MG63 (cell line): Measurements from ENCODE around the gene GAPVD1. TPM values are rescaled to one million over a fixed set of nuclear protein-coding genes. Genes with fewer than 3 reads are reported as not detected.
A peak's percentile ranks its signal among the peaks of the same experiment; 100 is the strongest.

ENCODE experiments used
- DNase-seq: peaks from one replicate; pipeline ENCODE4 v3.0.0-alpha.2; 2020
- H3K27me3 ChIP-seq: fragments of 250-450 bp; sonication (Bioruptor Pico); 2 replicates; pipeline ENCODE4 v1.5.1; 2020; ENCODE audit warnings: mild to moderate bottlenecking, moderate library complexity
- H3K36me3 ChIP-seq: fragments of 250-450 bp; sonication (Bioruptor Pico); 2 replicates; pipeline ENCODE4 v1.5.1; 2020; ENCODE audit warnings: mild to moderate bottlenecking, moderate library complexity
- H3K4me3 ChIP-seq: fragments of 250-450 bp; sonication (Bioruptor Pico); 2 replicates; pipeline ENCODE4 v1.5.1; 2020; ENCODE audit warnings: mild to moderate bottlenecking, moderate library complexity
- H3K9me3 ChIP-seq: fragments of 250-450 bp; sonication (Bioruptor Pico); 2 replicates; pipeline ENCODE4 v1.5.1; 2020; ENCODE audit warnings: mild to moderate bottlenecking, moderate library complexity
- total RNA-seq: library from RNA; depleted of rRNA; stranded (reverse); fragments of >200 nt; shearing (Covaris generic); gene quantifications from 2 replicates; pipeline ENCODE4 v1.2.3, GENCODE V29; 2014; ENCODE audit warnings: low replicate concordance

Gene GAPVD1
- total RNA-seq, 1 experiment from 2014 or later, result 31.4 TPM

DNA sequence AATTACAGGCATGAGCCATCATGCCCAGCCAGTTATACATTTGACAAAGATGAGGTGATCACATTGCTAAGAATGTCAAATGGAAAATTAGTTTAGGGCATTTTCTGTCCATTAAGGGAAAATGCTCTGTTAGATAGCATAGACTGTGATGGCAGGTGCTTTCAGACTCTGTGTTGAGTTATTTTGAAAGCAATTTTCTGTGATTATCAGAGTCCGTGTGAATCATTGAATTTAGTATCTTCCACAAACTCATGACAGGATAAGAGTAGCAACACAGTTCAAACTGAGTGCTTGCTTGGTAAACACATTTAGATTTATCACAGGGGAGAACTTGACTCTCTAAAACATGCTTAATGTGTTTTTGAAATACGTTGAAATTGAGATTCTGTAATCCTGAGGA is 69.0 kb downstream of the GAPVD1 start:
- 0 out of 2 replicates have a peak, but pooled peaks cover 2% of the 10 kb centered on the region for H3K9me3 ChIP-seq
- DNase-seq, result no peak
- peaks cover 52% of the 10 kb centered on the region for H3K36me3 ChIP-seq
- no peak overlapping the region for H3K4me3 ChIP-seq
- H3K27me3 ChIP-seq, result no peaks in the 10 kb centered on the region

DNA sequence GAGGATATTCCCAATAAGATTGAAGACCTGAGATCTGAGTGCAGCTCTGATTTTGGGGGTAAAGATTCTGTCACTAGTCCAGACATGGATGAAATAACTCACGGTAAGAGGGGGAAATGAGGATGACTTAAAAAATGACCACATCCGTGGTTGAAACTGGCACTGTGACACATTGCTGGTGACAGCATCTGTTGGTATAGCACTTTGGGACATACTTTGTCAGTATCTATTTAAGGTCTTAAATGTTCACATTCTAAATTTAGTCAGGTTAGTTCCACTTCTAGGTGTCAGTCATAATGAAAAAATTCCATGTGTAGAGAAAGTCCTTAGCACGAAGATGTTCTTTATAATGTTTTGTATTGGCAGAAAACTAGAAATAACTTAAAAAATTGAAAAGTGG is 70.9 kb downstream of the GAPVD1 start:
- no peak for DNase-seq
- H3K36me3 ChIP-seq, result peaks cover 55% of the 10 kb centered on the region
- no peak overlapping the region for H3K4me3 ChIP-seq
- H3K27me3 ChIP-seq, result no peaks in the 10 kb centered on the region
- 0 out of 2 replicates have a peak, but pooled peaks cover 2% of the 10 kb centered on the region for H3K9me3 ChIP-seq

DNA sequence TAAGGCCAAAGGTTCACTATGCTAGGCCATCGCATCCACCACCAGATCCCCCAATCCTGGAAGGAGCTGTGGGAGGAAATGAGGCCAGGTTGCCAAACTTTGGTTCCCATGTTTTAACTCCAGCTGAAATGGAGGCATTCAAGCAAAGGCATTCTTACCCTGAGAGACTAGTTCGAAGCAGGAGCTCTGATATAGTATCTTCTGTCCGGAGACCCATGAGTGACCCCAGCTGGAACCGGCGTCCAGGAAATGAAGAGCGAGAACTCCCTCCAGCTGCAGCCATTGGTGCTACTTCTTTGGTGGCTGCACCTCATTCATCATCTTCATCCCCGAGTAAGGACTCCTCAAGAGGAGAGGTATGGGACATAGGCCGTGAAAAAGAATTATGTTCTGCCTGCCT is 75.6 kb downstream of the GAPVD1 start:
- no peak for DNase-seq
- H3K36me3 ChIP-seq, result peaks cover 55% of the 10 kb centered on the region
- H3K27me3 ChIP-seq, result no peaks in the 10 kb centered on the region
- H3K4me3 ChIP-seq, result no peak overlapping the region
- H3K9me3 ChIP-seq, result peaks cover under 1% of the 10 kb centered on the region; the same call in 1 of the 2 replicates

DNA sequence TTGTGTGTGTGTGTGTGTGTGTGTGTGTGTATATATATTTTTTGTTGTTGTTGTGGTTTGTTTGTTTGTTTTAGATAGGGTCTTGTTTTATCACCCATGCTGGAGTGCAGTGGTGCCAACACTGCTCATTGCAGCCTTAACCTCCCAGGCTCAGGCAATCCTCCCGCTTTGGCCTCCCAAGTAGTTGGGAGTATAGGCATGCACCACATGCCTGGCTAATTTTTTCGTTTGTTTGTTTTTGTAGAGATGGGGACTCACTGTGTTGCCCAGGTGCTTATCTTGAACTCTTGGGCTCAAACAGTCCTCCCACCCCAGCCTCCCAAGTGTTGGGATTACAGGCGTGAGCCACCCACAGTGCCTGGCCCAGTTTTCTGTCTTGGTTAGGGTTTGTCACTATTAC is 77.3 kb downstream of the GAPVD1 start:
- peaks cover 48% of the 10 kb centered on the region for H3K36me3 ChIP-seq

DNA sequence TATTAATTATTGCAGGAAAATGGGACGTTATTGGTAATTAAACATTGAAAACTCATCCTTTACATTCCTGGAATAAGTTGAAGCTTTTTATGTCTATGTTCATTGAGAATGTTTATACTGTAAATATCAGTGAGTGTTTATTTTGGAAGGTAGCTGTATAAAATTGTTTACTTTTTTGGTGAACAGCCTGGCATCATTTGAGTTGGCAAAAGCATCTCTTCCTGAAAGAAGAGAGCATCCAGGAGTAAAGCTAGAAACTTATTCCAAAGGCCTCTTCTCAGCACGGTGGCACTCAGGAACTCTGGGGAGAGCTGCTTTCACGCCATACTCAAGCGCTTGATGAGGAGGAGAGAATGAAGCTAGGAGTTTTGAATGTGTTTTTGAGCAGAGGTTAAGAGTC is 79.9 kb downstream of the GAPVD1 start:
- no peaks in the 10 kb centered on the region; the same call in 1 of the 2 replicates for H3K9me3 ChIP-seq
- H3K36me3 ChIP-seq, result peaks cover 54% of the 10 kb centered on the region
- H3K27me3 ChIP-seq, result no peaks in the 10 kb centered on the region
- no peak for DNase-seq
- H3K4me3 ChIP-seq, result no peak overlapping the region

More for the DNA sequence above, 77.3 kb downstream of the GAPVD1 start:
- Histone ChIP-seq H3K9me3 (no peaks in the 10 kb centered on the region; the same call in 1 of the 2 replicates), H3K4me3 (no peak overlapping the region), H3K27me3 (no peaks in the 10 kb centered on the region)
- no peak for DNase-seq

DNA sequence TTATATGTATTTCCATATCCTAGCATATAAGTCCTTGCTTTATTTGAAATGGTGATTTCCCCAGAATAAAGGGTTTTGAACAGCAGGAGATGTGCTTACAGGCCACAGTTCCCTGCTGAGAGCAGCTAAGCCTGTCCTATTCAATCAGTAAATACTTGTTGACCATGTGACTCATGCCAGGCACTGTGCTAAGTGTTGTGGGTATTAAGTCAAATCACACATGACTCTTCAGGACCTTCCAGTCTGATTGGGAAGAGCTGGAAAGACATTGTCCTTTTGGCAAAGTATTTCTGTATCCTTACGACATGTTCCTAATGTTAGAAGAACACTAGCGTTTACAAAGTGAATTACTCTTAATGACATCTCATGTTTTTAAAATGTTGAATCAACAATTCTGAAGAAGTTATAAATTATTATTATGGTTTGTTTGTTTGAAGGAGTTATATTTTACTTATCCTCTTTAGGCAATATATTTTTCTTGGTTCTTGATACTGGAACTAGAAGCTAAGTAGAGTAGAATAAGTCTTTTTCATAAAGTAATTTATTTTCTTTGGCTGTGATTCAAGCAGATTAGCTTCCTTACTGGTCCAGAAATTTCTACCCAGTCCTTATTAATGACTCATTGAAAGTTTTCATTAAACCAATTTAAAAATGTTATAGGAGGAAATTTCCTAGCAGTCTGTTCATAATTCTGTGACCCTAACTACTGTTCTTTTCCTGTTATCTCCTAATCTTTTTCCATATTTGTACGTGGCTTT is 82.1 kb downstream of the GAPVD1 start:
- Histone ChIP-seq H3K27me3 (no peaks in the 10 kb centered on the region), H3K36me3 (peaks cover 57% of the 10 kb centered on the region), H3K4me3 (no peak overlapping the region), H3K9me3 (no peaks in the 10 kb centered on the region)
- peak; percentile 72 for DNase-seq

DNA sequence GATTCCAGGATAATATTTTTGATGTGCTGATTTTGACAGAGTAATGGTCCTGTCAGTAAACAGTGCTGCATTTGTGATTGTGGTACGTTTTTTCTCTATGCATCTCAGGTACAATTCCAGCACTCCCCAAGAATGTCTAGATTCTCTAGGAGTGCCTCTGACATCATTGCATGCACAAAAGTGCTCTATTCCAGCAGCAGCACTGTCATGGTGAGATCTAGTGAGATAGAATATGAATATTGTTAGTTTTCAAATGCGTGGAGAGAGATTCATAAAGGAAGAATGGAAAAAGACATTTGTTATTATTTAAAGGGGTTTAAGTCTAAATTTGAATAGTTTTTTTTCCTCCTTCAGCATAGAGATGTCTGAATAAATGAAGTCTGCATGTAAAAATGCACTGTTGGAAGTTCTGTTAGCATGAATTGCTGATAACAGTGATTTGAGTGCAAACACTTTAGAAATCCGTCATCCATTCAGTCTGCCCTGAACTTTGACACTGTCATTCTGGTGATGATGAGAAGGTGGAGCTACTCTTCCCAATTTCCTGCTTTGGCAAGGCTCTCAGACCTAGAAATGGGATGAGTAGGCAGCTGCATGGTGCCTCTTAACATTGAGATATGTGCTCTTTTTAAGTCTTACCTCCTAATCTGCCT is 84.6 kb downstream of the GAPVD1 start:
- Histone ChIP-seq H3K27me3 (no peaks in the 10 kb centered on the region), H3K36me3 (peaks cover 70% of the 10 kb centered on the region), H3K4me3 (no peak overlapping the region), H3K9me3 (peaks cover 2% of the 10 kb centered on the region; the same call in 1 of the 2 replicates)
- DNase-seq, result no peak

DNA sequence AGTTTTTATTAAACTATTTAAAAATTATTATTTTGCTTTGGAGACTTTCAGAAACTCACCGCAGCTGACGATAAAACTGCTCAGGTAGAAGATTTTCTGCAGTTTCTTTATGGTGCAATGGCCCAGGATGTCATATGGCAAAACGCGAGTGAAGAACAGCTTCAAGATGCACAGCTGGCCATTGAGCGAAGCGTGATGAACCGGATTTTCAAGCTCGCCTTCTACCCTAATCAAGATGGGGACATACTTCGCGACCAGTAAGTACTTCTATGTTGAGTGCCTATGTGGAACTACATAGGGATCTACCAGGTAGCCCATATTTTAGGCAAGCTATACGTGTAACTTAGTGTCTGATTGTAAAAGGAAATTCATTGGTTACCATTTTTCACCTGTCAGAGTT is 94.0 kb downstream of the GAPVD1 start:
- no peaks in the 10 kb centered on the region; the same call in 1 of the 2 replicates for H3K9me3 ChIP-seq
- H3K27me3 ChIP-seq, result no peaks in the 10 kb centered on the region
- DNase-seq, result no peak
- no peak overlapping the region for H3K4me3 ChIP-seq
- peaks cover 64% of the 10 kb centered on the region for H3K36me3 ChIP-seq

DNA sequence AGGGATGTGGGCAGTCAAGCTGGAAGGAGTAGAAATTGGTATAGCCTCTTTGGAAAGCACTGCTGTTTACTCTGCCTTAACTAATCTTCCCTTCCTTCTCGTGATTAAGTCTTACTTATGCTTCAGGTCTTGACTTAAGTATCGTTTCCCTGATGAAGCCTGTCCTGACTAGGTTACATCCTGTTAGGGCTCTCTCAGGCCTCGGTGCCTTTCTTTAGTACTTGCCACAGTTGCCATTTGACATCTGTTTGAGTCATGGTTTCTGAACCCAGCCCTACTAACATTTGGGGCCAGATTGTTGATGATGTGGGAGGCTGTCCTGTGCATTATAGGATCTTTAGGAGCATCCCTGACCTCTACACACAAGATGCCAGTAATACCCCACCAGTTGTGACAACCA is 94.4 kb downstream of the GAPVD1 start:
- Histone ChIP-seq H3K36me3 (peaks cover 63% of the 10 kb centered on the region), H3K4me3 (no peak overlapping the region), H3K9me3 (no peaks in the 10 kb centered on the region), H3K27me3 (no peaks in the 10 kb centered on the region)
- DNase-seq, result no peak

DNA sequence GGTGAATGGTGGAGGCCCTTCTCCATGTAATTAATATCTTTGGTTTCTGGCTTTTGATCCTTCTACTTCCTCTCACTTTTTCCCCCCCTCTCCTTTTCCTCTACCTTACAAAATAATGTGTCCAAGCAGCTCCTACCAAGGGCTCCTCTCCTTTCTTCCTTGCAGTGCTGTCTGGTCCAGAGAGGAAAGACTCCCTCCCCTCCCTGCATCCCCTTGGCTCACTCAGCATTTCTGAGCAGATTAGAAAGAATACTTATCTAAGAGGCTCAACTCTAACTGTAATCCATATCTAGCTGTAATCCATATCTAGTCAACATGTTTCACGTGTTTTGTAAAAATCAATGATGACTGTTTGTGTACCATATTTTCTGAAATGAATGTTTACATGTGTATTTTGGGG is 97.4 kb downstream of the GAPVD1 start:
- Histone ChIP-seq H3K9me3 (no peaks in the 10 kb centered on the region), H3K36me3 (peaks cover 65% of the 10 kb centered on the region), H3K27me3 (no peaks in the 10 kb centered on the region), H3K4me3 (no peak overlapping the region)
- DNase-seq, result no peak

DNA sequence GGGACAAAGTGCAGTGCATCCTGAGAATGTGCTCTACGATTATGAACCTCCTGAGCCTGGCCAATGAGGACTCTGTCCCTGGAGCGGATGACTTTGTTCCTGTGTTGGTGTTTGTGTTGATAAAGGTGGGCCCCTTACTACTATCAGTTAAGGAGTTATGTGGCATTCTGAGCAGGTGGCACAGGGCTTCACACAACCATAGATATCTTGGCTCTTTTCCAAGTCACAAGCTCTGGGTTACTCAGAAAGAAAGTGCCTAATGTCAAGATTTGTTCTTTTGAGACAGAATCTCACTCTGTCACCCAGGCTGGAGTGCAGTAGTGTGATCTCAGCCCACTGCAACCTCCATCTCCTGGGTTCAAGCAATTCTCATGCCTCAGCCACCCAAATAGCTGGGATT is 99.0 kb downstream of the GAPVD1 start:
- Histone ChIP-seq H3K9me3 (no peaks in the 10 kb centered on the region), H3K36me3 (peaks cover 62% of the 10 kb centered on the region), H3K4me3 (no peak overlapping the region), H3K27me3 (no peaks in the 10 kb centered on the region)
- no peak for DNase-seq

DNA sequence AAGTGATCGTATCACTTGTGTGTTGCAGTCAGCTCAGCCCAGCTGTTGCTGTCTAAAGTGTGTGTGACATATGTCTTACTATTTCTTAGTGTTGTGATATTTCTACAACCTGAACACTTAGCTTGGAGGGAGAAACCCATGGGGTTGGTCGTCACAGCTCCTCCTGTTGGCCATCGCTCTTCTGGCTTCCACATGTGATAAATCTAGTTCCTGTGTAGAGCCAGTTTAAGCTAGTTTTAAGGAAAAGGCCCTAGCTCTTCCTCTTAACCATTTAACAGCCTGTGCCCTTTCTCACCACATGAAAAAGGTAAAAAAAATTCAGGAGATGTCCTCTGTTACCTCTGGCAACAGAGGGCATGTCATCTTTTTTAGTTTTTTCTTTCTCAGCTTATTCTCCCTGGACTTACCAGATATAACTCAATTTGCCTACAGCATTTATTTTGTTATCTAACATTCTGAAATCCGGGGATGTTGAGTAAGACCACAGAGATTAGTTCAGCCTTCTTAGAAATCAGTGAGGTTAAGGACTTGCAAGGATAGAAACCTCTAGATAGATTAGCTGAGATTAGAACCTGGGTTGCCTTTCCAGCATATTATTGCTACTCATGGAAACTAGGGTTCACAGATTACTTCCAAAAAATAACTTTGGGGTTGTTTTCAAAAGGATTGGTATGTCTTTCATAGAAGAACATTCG is 100.4 kb downstream of the GAPVD1 start:
- no peak for DNase-seq
- peaks cover 54% of the 10 kb centered on the region for H3K36me3 ChIP-seq

DNA sequence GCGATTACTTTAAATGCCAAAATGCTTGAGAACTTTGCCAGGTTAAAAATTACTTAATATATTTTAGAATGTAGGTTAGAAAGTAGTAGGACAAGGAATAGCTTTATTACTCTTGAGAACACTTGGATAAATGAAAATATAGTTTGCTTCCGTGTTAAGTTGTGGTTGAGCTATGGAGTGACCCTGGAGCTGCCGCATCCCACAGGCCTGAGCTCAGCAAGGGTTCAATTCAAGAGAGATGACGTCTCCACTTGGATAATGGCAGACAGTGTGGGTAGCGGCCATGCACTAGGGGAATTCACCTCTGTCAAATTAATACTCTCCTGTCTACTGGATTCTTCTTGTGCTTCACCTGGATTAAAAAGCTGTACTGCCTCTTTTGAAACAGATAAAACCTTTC is 105.0 kb downstream of the GAPVD1 start:
- no peaks in the 10 kb centered on the region for H3K9me3 ChIP-seq
- H3K4me3 ChIP-seq, result no peak overlapping the region
- H3K27me3 ChIP-seq, result no peaks in the 10 kb centered on the region
- H3K36me3 ChIP-seq, result peaks cover 39% of the 10 kb centered on the region
- no peak for DNase-seq

More for the DNA sequence above, 100.4 kb downstream of the GAPVD1 start:
- no peaks in the 10 kb centered on the region for H3K27me3 ChIP-seq
- H3K9me3 ChIP-seq, result no peaks in the 10 kb centered on the region
- H3K4me3 ChIP-seq, result no peak overlapping the region

DNA sequence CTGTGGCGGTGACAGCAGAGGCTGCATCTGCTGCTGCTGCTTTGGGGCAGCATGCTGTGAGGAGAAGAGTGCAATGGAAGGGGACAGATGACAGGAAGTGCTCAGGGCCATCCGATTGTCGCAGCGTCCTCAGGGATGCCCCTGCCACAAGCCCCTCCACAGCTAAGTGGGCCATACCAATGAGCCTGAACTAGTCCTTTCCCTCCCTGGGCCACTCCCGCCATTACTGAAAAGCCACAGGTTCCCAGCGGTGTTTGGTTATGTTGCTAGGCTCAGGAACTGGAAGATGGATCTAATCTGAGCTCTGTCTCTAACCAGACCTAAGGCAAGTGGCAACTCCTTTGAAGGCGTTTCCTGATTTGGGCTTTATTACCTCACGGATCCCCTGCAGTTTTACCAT is 109.2 kb downstream of the GAPVD1 start:
- Histone ChIP-seq H3K9me3 (no peaks in the 10 kb centered on the region), H3K27me3 (no peaks in the 10 kb centered on the region), H3K4me3 (no peak overlapping the region), H3K36me3 (peaks cover 9% of the 10 kb centered on the region)
- no peak for DNase-seq

DNA sequence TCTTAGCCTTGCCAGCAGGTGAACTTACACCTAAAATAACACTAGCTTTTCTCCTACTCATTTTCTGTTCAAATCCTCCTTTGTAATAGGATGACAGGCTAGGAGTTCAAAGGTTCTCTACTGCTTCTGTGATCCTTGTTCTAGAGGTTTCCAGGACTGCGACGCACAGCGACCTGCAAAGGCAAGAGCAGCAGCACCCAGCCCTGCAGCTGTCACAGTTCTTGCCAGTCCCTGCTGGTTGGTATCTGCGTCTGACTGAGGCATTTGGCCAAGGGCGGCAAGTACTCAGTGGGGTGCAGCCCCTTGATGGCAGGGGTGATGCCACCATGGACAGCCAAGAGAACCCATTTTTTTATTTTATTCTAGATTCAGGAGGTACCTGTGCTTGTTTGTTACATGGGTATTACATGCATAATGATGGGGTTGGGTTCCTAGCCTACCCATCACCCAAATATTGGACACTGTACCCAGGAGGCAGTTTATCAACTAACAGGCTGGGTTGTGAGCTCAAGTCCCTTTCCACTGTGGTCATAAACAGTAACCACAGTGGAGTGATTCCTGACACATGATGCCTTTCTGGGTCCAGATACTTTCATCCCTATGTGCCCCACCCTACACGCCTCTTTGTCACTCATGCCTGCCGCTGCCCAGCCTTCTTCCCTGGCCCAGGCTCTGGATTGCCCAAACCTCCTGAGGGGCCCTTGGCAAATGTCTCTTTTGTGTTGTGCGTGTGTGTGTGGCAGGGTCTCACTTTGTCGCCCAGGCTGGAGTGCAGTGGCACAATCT is 111.0 kb downstream of the GAPVD1 start:
- Histone ChIP-seq H3K9me3 (no peaks in the 10 kb centered on the region), H3K27me3 (no peaks in the 10 kb centered on the region), H3K36me3 (peaks cover 3% of the 10 kb centered on the region; the same call in 1 of the 2 replicates), H3K4me3 (no peak overlapping the region)
- DNase-seq, result no peak

DNA sequence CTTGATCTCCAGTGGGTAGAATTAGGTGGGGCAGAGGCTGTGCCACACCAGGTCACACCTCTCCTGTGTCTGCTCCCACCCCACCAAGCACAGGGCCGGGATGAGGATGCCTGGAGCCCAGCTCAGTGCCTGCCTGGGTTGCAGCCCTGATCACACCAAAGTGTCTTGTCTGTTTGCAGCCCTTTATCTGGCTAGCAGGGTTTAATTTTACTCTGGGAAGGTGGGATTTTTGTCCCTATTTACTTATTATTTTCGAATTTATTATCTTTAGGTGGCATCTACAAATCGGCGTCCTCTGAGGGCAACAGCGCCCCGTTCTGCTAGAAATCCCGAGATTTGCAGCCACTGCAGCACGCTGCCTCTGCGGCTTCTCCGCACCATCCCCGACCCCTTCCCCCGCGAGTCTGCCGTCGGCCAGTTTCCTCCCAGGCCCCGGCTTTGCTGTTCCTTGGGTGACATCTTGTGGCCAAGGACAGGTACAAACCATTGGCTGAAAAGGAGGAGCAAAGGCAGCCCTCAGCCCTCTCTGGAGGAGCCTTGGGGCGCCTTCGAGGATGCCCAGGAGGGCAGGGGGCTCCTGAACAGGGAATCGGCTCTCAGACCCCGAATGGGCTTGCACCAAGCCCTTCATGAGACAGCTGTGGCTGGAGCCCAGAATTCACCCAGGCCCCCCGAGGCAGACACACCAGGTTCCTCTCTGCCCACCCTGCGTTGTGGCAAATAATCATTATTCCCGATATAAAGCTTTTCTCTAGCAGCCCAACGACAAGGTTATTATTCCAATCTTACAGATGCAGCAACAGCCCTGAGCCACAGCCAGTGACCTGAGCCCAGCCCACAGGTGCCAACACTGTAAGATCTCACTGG is 113.0 kb downstream of the GAPVD1 start:
- Histone ChIP-seq H3K36me3 (no peaks in the 10 kb centered on the region), H3K4me3 (no peak overlapping the region), H3K27me3 (no peaks in the 10 kb centered on the region), H3K9me3 (no peaks in the 10 kb centered on the region)
- peak; percentile 49 for DNase-seq
